HG03469 (cell line): ENCODE data around the gene GSAP.

ENCODE experiments used
- ATAC-seq: cut with Tn5 transposase; IDR thresholded peaks from one replicate; pipeline ENCODE4 v1.9.1; 2021; ENCODE audit warnings: mild to moderate bottlenecking, moderate library complexity, moderate number of reproducible peaks; ENCODE audit not compliant: unreplicated experiment

The GSAP gene

DNA sequence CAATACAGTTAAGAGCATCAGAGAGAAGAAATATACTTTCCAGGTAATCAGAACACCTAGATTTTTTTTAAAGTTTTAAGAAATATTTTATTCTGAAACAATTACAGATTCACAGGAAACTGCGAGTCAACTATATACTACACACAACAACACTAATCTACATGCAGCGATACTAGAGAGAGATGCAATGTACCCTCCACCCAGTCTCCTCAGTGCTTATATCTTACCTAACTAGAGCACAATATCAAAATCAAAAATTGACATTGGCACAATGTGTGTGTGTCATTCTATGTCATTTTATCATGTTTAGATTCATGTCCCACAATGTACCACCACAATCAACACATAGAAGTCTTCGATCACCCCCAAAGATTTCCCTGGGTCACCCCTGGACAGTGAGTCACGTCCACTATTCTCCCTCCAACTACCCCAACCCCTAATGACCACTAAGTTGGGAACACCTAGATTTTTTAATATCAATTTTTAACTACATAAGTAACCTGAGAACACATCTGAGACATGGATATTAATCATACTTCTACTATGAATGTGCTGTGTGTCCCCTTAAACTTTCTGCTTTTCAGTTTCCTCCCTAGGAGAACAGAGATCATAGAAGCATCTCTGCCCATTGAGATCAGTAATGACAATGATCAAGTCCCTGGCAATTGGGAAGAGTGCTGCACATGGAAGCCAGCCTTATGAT lies 86.5 kb downstream of the GSAP start:
- no peak for ATAC-seq

- ATAC-seq: no peak
These were observed 87.5 kb downstream of the GSAP start for GRCh38 chr7:77328669-77329068.

- ATAC-seq: no peak
These were observed 88.1 kb downstream of the GSAP start for GRCh38 chr7:77327932-77328628.

- ATAC-seq: no peak
These were observed 88.8 kb downstream of the GSAP start for GRCh38 chr7:77327067-77327931.

DNA sequence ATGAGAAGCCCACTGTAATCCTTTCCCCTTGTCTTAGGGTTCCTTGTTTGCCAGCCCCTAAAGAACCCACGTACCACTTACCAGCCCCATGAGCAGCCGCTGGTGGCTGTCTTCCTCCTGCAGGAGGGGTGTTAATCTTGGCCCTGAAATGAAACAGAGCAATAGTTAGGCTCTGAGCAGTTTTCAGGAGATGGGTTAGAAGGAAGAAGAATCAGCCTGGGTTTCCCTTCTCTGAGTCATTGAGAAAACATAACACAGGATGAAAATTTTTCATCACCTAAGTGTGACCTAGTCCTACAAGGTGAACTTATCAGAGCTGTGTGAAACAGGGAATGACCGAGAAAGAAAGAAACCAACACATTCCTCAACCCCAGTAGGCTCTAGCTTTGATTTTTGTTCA lies 90.0 kb downstream of the GSAP start:
- ATAC-seq: no peak

- ATAC-seq: no peak
These were observed 94.8 kb downstream of the GSAP start for GRCh38 chr7:77321300-77321699.

GRCh38 chr7:77320714-77321113 lies 95.4 kb downstream of the GSAP start:
- ATAC-seq: no peak

- ATAC-seq: no peak
These were observed 96.0 kb downstream of the GSAP start for GRCh38 chr7:77320137-77320536.

- no peak for ATAC-seq
These were observed 98.1 kb downstream of the GSAP start for GRCh38 chr7:77318019-77318418.

GRCh38 chr7:77316219-77316978 lies 99.8 kb downstream of the GSAP start:
- ATAC-seq: no peak

- ATAC-seq: no peak
These were observed 101.0 kb downstream of the GSAP start for GRCh38 chr7:77315182-77315591.

DNA sequence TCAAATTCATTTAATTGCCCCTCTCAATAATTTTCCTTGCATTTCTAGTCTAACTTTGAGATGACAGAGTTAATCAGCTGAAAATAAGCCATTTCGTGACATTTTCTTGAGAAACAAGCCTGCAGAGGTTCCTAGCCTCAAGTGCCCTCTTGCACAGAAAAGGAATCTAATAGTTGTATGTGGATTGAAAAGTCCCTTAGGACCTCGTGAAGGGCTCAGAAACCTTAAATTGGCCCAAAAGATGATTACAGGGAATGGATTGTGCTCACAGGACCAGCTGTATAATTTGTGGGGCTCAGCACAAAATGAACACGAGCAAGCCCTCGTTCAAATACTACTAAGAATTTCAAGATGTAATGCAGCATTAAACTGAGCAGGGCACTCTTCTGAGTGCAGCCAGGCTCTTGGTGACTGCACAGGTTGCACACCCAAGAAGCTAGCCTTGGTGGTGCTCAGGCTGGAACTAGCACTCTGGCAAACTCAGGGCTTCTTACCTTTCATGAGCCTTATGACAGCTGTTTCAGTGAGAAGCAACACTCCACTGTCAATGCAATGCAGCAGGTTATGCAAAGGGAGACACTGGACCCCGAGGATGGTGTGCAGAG lies 102.2 kb downstream of the GSAP start:
- ATAC-seq: no peak

- no peak for ATAC-seq
These were observed 103.1 kb downstream of the GSAP start for GRCh38 chr7:77313085-77313484.

DNA sequence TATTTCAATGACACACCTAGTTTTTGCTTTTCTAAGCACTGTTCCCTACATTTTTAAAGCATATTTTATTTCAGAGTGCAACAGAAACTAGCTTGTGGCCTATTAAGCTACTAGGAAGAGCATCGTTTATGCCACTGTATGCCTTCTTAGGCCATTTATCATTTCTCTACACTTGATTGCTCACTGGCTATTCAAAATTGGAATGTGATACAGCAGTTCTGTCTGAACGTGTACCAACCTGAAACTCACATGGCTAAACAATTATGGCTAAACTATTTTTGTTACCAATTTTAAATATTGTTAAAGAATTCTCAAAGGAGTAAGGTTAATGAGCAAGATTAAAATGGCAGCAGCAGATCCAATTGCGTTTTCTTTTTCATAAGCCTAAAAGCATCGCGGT lies 105.2 kb downstream of the GSAP start:
- ATAC-seq: no peak

DNA sequence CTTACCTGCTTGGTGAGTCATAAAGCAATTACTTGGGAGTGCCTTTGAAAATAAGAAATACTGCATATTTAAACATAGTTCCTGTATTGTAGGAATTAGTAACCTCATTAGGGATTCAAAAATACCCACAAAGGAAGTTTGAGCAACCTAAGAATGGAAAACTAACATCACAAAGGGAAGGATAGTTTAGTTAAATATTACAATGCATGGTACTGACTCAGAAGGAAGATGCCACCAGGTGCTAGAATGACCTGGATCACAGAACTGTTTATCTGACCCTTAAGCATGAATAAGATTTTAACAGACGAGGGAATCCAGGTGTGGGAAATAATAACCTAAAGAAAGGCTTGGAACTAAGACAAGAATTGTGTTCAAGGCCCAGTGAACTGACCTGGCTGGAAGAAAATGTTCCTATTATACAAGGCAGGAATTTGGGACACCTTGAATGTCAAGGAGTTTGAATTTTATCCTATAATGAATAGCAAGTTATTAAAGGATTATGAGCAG lies 106.4 kb downstream of the GSAP start:
- no peak for ATAC-seq

GRCh38 chr7:77308792-77309191 lies 107.4 kb downstream of the GSAP start:
- no peak for ATAC-seq

- ATAC-seq: no peak
These were observed 109.7 kb downstream of the GSAP start for GRCh38 chr7:77306231-77307067.

DNA sequence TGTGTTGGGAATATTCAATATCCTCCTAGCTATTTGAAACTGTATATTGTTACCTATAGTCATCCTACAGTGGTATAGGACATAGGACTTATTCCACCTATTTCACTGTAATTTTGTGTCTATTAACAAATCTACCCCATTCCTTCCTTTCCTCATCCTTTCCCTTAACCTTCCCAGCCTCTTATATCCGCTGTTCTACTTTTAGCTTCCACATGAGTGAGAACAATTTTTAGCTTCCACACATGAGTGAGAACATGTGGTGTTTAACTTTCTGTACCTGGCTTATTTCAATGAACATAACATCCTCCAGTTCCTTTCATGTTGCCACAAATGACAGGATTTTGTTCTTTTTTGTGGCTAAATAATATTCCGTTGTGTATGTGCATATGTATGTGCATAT lies 120.6 kb downstream of the GSAP start:
- no peak for ATAC-seq

DNA sequence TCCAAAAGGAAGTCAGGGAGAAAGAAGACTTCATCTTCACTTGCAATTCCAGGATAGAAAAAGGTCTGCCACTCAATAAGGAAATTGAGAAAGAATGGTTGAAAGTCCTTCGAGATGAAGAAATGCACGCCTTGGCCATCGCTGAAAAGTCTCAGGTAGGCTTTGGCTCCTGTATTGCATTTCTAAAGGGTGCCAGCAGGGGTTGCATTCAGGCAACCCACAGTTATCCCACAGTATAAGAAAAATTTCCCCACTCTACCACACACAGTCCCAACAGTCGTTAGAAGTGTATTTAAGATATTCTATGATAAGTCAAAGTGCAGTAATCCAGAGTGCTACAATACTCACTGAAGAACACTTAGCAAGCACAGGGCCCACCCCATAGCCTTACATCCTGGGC lies 123.1 kb downstream of the GSAP start:
- ATAC-seq: no peak
